SK-N-SH (cell line): Measurements from ENCODE around the gene SERF2. TPM values are rescaled to one million over a fixed set of nuclear protein-coding genes. Genes with fewer than 3 reads are reported as not detected.

Experiments used
- CTCF ChIA-PET: fragments of 300-600, 350-600 bp; formaldehyde crosslinking; extraction: SDS; loops from one replicate; lab custom pipeline; 2021; lab: Yijun Ruan, JAX
- POLR2A ChIA-PET: fragments of 350-600 bp; sonication (Branson Sonifier 250); formaldehyde crosslinking; extraction: SDS; loops from one replicate; lab custom pipeline; 2020; ENCODE audit warnings: antibody characterized with exemption, inconsistent platforms; lab: Yijun Ruan, JAX
- DNase-seq: peaks from one replicate; pipeline ENCODE4 v3.0.0; 2012
- H2AFZ ChIP-seq: fragments of 200-600 bp; sonication (generic); 2 replicates; pipeline ENCODE4 v1.8.1; 2016; ENCODE audit warnings: antibody characterized with exemption, mild to moderate bottlenecking, low read depth
- H3F3A ChIP-seq: fragments of 200-600 bp; sonication (generic); replicated peaks from 2 replicates; pipeline ENCODE3; 2016; ENCODE audit warnings: antibody characterized with exemption, mild to moderate bottlenecking; ENCODE audit not compliant: insufficient read depth
- H3K27ac ChIP-seq, 2 experiments: fragments of 200-500 bp in 1 of 2; fragments of 200-600 bp in 1 of 2; sonication (Bioruptor generic) in 1 of 2; sonication (generic), shearing (Covaris generic) in 1 of 2; 2 replicates each; pipeline versions ENCODE4 v1.5.1 to v1.6.1; 2014 to 2016; ENCODE audit warnings: low read depth in 2 of 2, inconsistent platforms in 1 of 2, low read length in 1 of 2, mild to moderate bottlenecking in 1 of 2, mixed read lengths in 1 of 2
- H3K27me3 ChIP-seq: fragments of 200-600 bp; sonication (generic), shearing (Covaris generic); 2 replicates; pipeline ENCODE4 v1.6.1; 2016; ENCODE audit warnings: mixed run types; ENCODE audit not compliant: insufficient read depth
- H3K36me3 ChIP-seq, 2 experiments: fragments of 200-500 bp in 1 of 2; fragments of 200-600 bp in 1 of 2; sonication (Bioruptor generic) in 1 of 2; sonication (generic) in 1 of 2; replicated peaks in 1 of 2; 2 replicates each; pipeline versions ENCODE3 to v1.5.1; 2014 to 2016; ENCODE audit warnings: low read length in 1 of 2, mild to moderate bottlenecking in 1 of 2; ENCODE audit not compliant: insufficient read depth in 2 of 2, control insufficient read depth in 1 of 2
- H3K4me1 ChIP-seq, 2 experiments: fragments of 200-500 bp in 1 of 2; fragments of 200-600 bp in 1 of 2; sonication (Bioruptor generic) in 1 of 2; sonication (generic), shearing (Covaris generic) in 1 of 2; 2 replicates each; pipeline versions ENCODE4 v1.5.1 to v1.6.1; 2014 to 2016; ENCODE audit warnings: low read depth in 1 of 2, low read length in 1 of 2, mixed run types in 1 of 2; ENCODE audit not compliant: insufficient read depth in 2 of 2, control insufficient read depth in 1 of 2
- H3K4me2 ChIP-seq: fragments of 200-600 bp; sonication (generic), shearing (Covaris generic); 2 replicates; pipeline ENCODE4 v1.6.1; 2017; ENCODE audit warnings: mixed run types
- H3K4me3 ChIP-seq, 2 experiments: fragments of 200-500 bp in 1 of 2; fragments of 200-600 bp in 1 of 2; sonication (Bioruptor generic) in 1 of 2; sonication (generic), shearing (Covaris generic) in 1 of 2; 2 replicates each; pipeline versions ENCODE4 v1.5.1 to v1.8.1; 2014 to 2016; ENCODE audit warnings: low read depth in 2 of 2, inconsistent platforms in 1 of 2, low read length in 1 of 2, mild to moderate bottlenecking in 1 of 2, mixed read lengths in 1 of 2, moderate library complexity in 1 of 2
- H3K79me2 ChIP-seq: fragments of 200-600 bp; sonication (generic); 2 replicates; pipeline ENCODE4 v1.8.1; 2017; ENCODE audit warnings: mild to moderate bottlenecking; ENCODE audit not compliant: insufficient read depth
- H3K9ac ChIP-seq: fragments of 200-600 bp; sonication (generic); 2 replicates; pipeline ENCODE4 v1.6.1; 2017; ENCODE audit warnings: mixed run types
- H3K9me2 ChIP-seq: fragments of 200-600 bp; sonication (generic); 2 replicates; pipeline ENCODE4 v1.6.1; 2017; ENCODE audit warnings: mixed run types
- H3K9me3 ChIP-seq: fragments of 200-600 bp; sonication (generic); 2 replicates; pipeline ENCODE4 v1.6.1; 2017; ENCODE audit warnings: mixed run types, mild to moderate bottlenecking, moderate library complexity
- H4K20me1 ChIP-seq: fragments of 200-600 bp; sonication (generic); 2 replicates; pipeline ENCODE4 v1.6.1; 2017; ENCODE audit warnings: mild to moderate bottlenecking, mixed run types; ENCODE audit not compliant: insufficient read depth
- EP300 ChIP-seq, 2 experiments: IDR thresholded peaks; 2 replicates each; pipeline versions ENCODE4 v1.4.0 to v1.6.1; 2012; ENCODE audit warnings: borderline replicate concordance in 1 of 2, low read depth in 1 of 2, low read length in 1 of 2
- EZH2phosphoT487 ChIP-seq: fragments of 200-600 bp; sonication (generic); IDR thresholded peaks from 2 replicates; pipeline ENCODE4 v1.6.1; 2017; ENCODE audit warnings: low read depth, mixed run types, mild to moderate bottlenecking, antibody characterized with exemption, moderate library complexity, borderline replicate concordance
- FOSL2 ChIP-seq: IDR thresholded peaks from 2 replicates; pipeline ENCODE4 v1.4.0; 2012; ENCODE audit warnings: low read depth, mild to moderate bottlenecking, moderate library complexity, borderline replicate concordance
- FOXJ3 ChIP-seq: sonication (generic); formaldehyde crosslinking; IDR thresholded peaks from 2 replicates; pipeline ENCODE4 v1.5.1; 2020; ENCODE audit warnings: mild to moderate bottlenecking, missing genetic modification reagents
- GATA2 ChIP-seq: sonication (generic); formaldehyde crosslinking; IDR thresholded peaks from 2 replicates; pipeline ENCODE4 v1.5.0; 2020; ENCODE audit warnings: mild to moderate bottlenecking, missing genetic modification reagents
- JUND ChIP-seq: IDR thresholded peaks from 2 replicates; pipeline ENCODE4 v1.4.0; 2012
- MEF2A ChIP-seq: IDR thresholded peaks from 2 replicates; pipeline ENCODE4 v1.4.0; 2012; ENCODE audit warnings: low read depth, borderline replicate concordance
- MXI1 ChIP-seq: IDR thresholded peaks from 2 replicates; pipeline ENCODE4 v1.6.1; 2012; ENCODE audit warnings: mild to moderate bottlenecking, low read depth, low read length, improper control_type of control experiment
- NRF1 ChIP-seq: IDR thresholded peaks from 2 replicates; pipeline ENCODE4 v1.6.1; 2012; ENCODE audit warnings: low read depth, mild to moderate bottlenecking, low read length
- RAD21 ChIP-seq: IDR thresholded peaks from 2 replicates; pipeline ENCODE4 v1.6.1; 2012; ENCODE audit warnings: mild to moderate bottlenecking, low read length
- RCOR1 ChIP-seq: fragments of 150-350 bp; IDR thresholded peaks from 2 replicates; pipeline ENCODE4 v1.6.1; 2017; ENCODE audit warnings: antibody characterized with exemption, low read length
- RFX5 ChIP-seq: IDR thresholded peaks from 2 replicates; pipeline ENCODE4 v1.6.1; 2012; ENCODE audit warnings: mild to moderate bottlenecking, improper control_type of control experiment, low read length
- RXRA ChIP-seq: IDR thresholded peaks from 2 replicates; pipeline ENCODE4 v1.4.0; 2012; ENCODE audit warnings: low read depth, mild to moderate bottlenecking, borderline replicate concordance
- TAF1 ChIP-seq: IDR thresholded peaks from 2 replicates; pipeline ENCODE4 v1.6.1; 2012; ENCODE audit warnings: low read depth, mild to moderate bottlenecking, low read length, moderate library complexity, borderline replicate concordance
- TCF12 ChIP-seq: IDR thresholded peaks from 2 replicates; pipeline ENCODE4 v1.4.0; 2012
- YY1 ChIP-seq: IDR thresholded peaks from 2 replicates; pipeline ENCODE4 v1.4.0; 2012; ENCODE audit warnings: low read depth, mild to moderate bottlenecking
- WGBS: methylation state at CpG from one replicate; pipeline ENCODE4 v1.1.6; 2017; ENCODE audit warnings: low lambda C conversion rate; 5-methylcytosine and 5-hydroxymethylcytosine counted together
- polyA plus RNA-seq, 3 experiments: library from polyadenylated mRNA; depleted of rRNA; stranded (reverse); fragments of >200 nt; gene quantifications; 2 replicates each; pipeline ENCODE4 v1.2.3, GENCODE V29; 2012
- TF ChIP-seq, protein P1 (sequence below): IDR thresholded peaks from 2 replicates; pipeline ENCODE4 v1.4.0; 2012; ENCODE audit warnings: low read depth
- TF ChIP-seq, protein P2 (sequence below): fragments of 200-600 bp; sonication (generic); IDR thresholded peaks from 2 replicates; pipeline ENCODE4 v1.6.1; 2017; ENCODE audit warnings: antibody characterized with exemption, mild to moderate bottlenecking, moderate library complexity
- TF ChIP-seq, protein P3 (sequence below): fragments of 150-350 bp; IDR thresholded peaks from 2 replicates; pipeline ENCODE4 v1.6.1; 2017; ENCODE audit warnings: antibody characterized with exemption, low read length, low read depth, borderline replicate concordance
- TF ChIP-seq, protein P4 (sequence below): IDR thresholded peaks from 2 replicates; pipeline ENCODE4 v1.4.0; 2012; ENCODE audit warnings: low read depth, borderline replicate concordance

The SERF2 gene
- polyA plus RNA-seq, 1 of the 3 experiments (the other 2 are of a cell fraction): 1,369 TPM

DNA sequence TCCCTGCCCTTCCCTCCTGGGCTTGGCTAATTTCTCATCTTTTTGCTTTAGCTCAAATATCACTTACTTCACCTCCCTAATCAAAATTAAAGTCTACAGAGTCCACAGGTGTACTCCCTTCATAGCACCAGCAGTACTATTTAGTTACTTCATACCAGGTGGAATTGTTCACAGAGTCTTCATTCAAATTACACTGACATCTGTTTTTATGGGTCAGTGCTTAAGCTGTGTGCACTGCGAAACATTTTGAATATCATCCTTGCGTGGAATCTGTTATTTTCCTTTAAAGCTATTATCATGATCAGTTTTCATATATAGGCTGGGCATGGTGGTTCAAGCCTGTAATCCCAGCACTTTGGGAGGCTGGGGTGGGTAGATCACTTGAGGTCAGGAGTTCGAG, 2.7 kb upstream of the SERF2 start:
- CTCF ChIA-PET: interaction anchor here (2.0 to 3.0 kb wide), 2 partner anchors 14 to 19 kb away, joined by 5 to 13 read pairs; no protein-coding TSS in a partner anchor
- DNase-seq: no peak
- TF ChIP-seq FOXJ3 (no peak), TAF1 (no peak), RFX5 (no peak), RAD21 (no peak), EZH2phosphoT487 (no peak)
- TF ChIP-seq, protein P1, sequence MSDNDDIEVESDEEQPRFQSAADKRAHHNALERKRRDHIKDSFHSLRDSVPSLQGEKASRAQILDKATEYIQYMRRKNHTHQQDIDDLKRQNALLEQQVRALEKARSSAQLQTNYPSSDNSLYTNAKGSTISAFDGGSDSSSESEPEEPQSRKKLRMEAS: no peak
- TF ChIP-seq, protein P2, sequence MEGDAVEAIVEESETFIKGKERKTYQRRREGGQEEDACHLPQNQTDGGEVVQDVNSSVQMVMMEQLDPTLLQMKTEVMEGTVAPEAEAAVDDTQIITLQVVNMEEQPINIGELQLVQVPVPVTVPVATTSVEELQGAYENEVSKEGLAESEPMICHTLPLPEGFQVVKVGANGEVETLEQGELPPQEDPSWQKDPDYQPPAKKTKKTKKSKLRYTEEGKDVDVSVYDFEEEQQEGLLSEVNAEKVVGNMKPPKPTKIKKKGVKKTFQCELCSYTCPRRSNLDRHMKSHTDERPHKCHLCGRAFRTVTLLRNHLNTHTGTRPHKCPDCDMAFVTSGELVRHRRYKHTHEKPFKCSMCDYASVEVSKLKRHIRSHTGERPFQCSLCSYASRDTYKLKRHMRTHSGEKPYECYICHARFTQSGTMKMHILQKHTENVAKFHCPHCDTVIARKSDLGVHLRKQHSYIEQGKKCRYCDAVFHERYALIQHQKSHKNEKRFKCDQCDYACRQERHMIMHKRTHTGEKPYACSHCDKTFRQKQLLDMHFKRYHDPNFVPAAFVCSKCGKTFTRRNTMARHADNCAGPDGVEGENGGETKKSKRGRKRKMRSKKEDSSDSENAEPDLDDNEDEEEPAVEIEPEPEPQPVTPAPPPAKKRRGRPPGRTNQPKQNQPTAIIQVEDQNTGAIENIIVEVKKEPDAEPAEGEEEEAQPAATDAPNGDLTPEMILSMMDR: no peak
- TF ChIP-seq, protein P3, sequence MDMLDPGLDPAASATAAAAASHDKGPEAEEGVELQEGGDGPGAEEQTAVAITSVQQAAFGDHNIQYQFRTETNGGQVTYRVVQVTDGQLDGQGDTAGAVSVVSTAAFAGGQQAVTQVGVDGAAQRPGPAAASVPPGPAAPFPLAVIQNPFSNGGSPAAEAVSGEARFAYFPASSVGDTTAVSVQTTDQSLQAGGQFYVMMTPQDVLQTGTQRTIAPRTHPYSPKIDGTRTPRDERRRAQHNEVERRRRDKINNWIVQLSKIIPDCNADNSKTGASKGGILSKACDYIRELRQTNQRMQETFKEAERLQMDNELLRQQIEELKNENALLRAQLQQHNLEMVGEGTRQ: no peak

DNA sequence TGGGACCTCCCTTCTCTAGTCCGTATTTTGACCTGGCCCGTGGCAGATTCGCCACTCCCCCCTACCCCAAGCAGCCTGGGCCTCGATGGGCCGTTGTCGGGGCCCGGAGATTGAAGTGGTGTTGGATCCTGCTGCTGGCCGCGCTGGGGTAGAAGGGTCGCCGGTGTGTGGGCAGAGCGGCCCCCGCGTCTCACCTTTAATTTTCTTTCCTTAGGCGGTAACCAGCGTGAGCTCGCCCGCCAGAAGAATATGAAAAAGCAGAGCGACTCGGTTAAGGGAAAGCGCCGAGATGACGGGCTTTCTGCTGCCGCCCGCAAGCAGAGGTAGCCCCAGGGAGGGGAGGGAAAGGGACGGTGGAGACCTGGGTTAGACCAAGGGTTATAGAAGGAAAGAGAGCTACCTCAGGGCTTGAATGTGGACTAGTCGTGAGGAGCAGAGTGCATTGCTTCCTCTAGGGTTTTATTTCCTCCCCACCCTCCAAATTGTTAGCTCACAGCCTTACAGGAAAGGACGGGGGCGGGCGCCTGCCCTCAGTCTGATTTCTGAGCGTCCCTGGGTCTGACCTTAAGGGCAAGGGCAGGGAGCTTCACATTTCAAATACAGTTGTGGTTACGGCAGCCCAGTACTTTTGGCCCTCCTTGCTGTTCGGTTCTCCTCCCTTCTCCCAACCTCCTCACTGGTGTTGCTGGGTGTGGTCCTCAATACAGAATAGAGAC, 799 bp downstream of the SERF2 start:
- Histone ChIP-seq H4K20me1 (peaks cover 28% of the 10 kb centered on the region), H3K9me3 (no peaks in the 10 kb centered on the region), H3K79me2 (peaks cover 38% of the 10 kb centered on the region), H3K27ac (peak overlapping the region; percentile 83 to 94), H3K9me2 (no peaks in the 10 kb centered on the region), H3K9ac (peak overlapping the region; percentile 100), H3K4me3 (peak overlapping the region; percentile 76 to 99), H3K4me1 (peaks cover 18 to 20% of the 10 kb centered on the region in 2 experiments; a peak in 3 of 4 replicates), H3K27me3 (no peaks in the 10 kb centered on the region), H3F3A (peaks cover 41% of the 10 kb centered on the region), H2AFZ (no peak overlapping the region), H3K4me2 (peak overlapping the region; percentile 99), H3K36me3 (peaks cover 37 to 38% of the 10 kb centered on the region in 2 experiments)
- WGBS: 8% methylated on average over 33 of the region's 33 CpGs
- CTCF ChIA-PET: interaction anchor here (2.4 to 4.1 kb wide), 2 partner anchors 16 to 24 kb away, joined by 7 to 14 read pairs; partner anchors contain the start of gene ELL3
- POLR2A ChIA-PET: interaction anchor here (1.4 kb wide), 1 partner anchor 32 kb away, joined by 3 read pairs; the partner anchor contains the start of gene MFAP1
- DNase-seq: peak; percentile 42
- TF ChIP-seq RFX5: no peak
- TF ChIP-seq, protein P1: no peak
- no peak for TF ChIP-seq MEF2A
- no peak for TF ChIP-seq MXI1
- TF ChIP-seq, protein P3: no peak
- no peak for TF ChIP-seq RXRA
- no peak for TF ChIP-seq JUND
- no peak for TF ChIP-seq FOXJ3
- TF ChIP-seq YY1: no peak
- TF ChIP-seq EP300 (IDR thresholded peaks at IDR 0.05; ENCODE audit: borderline replicate concordance in 1 of 2, low read depth in 1 of 2, low read length in 1 of 2): no peak
- no peak for TF ChIP-seq TCF12
- TF ChIP-seq NRF1: no peak
- TF ChIP-seq RAD21: no peak
- TF ChIP-seq, protein P4, sequence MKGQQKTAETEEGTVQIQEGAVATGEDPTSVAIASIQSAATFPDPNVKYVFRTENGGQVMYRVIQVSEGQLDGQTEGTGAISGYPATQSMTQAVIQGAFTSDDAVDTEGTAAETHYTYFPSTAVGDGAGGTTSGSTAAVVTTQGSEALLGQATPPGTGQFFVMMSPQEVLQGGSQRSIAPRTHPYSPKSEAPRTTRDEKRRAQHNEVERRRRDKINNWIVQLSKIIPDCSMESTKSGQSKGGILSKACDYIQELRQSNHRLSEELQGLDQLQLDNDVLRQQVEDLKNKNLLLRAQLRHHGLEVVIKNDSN: no peak
- TF ChIP-seq RCOR1: no peak
- TF ChIP-seq FOSL2: no peak
- TF ChIP-seq TAF1: no peak; the same call in 1 of the 2 replicates
- TF ChIP-seq GATA2: no peak

More for the DNA sequence above, 2.7 kb upstream of the SERF2 start:
- no peaks in the 10 kb centered on the region for H3K27me3 ChIP-seq
- H3K9me2 ChIP-seq: no peaks in the 10 kb centered on the region
- H3K36me3 ChIP-seq: peaks cover 11% of the 10 kb centered on the region in 2 experiments
- peaks cover 8% of the 10 kb centered on the region; the same call in 1 of the 2 replicates for H4K20me1 ChIP-seq
- H3K4me2 ChIP-seq: no peak overlapping the region
- H3K4me1 ChIP-seq: peaks cover 12 to 13% of the 10 kb centered on the region in 2 experiments; a peak in 3 of 4 replicates
- peaks cover 23% of the 10 kb centered on the region for H3K79me2 ChIP-seq
- no peaks in the 10 kb centered on the region for H3K9me3 ChIP-seq
- no peak overlapping the region for H3K27ac ChIP-seq
- peaks cover 12% of the 10 kb centered on the region for H3F3A ChIP-seq
- H3K4me3 ChIP-seq: no peak overlapping the region
- 96% methylated on average over 3 of the region's 3 CpGs for WGBS
- no peak overlapping the region for H3K9ac ChIP-seq
- no peak overlapping the region for H2AFZ ChIP-seq
- POLR2A ChIA-PET: interaction anchor here (1.3 kb wide), 1 partner anchor 13 kb away, joined by 3 read pairs; the partner anchor contains the start of gene ELL3
